Glutamatergic neuron (in vitro differentiated cells): ENCODE results near the gene UNK. TPM values are rescaled to one million over a fixed set of nuclear protein-coding genes. Genes with fewer than 3 reads are reported as not detected.

Experiments used
- DNase-seq: peaks from one replicate; pipeline ENCODE4 v3.0.0; 2022
- H3K27ac Mint-ChIP-seq: one replicate; pipeline ENCODE4 v1.8.0; 2020; ENCODE audit warnings: mild to moderate bottlenecking, mixed read lengths, inconsistent platforms; ENCODE audit not compliant: unreplicated experiment
- H3K27me3 Mint-ChIP-seq: one replicate; pipeline ENCODE4 v1.8.0; 2020; ENCODE audit warnings: mild to moderate bottlenecking, moderate library complexity, mixed read lengths, inconsistent platforms; ENCODE audit not compliant: unreplicated experiment
- H3K36me3 Mint-ChIP-seq: one replicate; pipeline ENCODE4 v1.8.0; 2020; ENCODE audit warnings: mild to moderate bottlenecking, mixed read lengths, inconsistent platforms; ENCODE audit not compliant: unreplicated experiment
- H3K4me1 Mint-ChIP-seq: one replicate; pipeline ENCODE4 v1.8.0; 2020; ENCODE audit warnings: mild to moderate bottlenecking, low read depth, mixed read lengths, inconsistent platforms; ENCODE audit not compliant: unreplicated experiment
- H3K4me3 Mint-ChIP-seq: one replicate; pipeline ENCODE4 v1.8.0; 2020; ENCODE audit warnings: mild to moderate bottlenecking, mixed read lengths, inconsistent platforms; ENCODE audit not compliant: unreplicated experiment
- H3K9me3 Mint-ChIP-seq: one replicate; pipeline ENCODE4 v1.8.0; 2020; ENCODE audit warnings: mild to moderate bottlenecking, moderate library complexity, mixed read lengths, inconsistent platforms; ENCODE audit not compliant: unreplicated experiment
- CTCF ChIP-seq: fragments of 200-600 bp; sonication (generic); IDR thresholded peaks from one replicate; pipeline ENCODE4 v1.5.0; 2021; ENCODE audit not compliant: partially characterized antibody, unreplicated experiment
- total RNA-seq: library from RNA; stranded (reverse); fragmentation: NEBNext Ultra II Directional; extraction: Animal tissue kit (Norgen Biotek cat#: 25700); gene quantifications from one replicate; pipeline ENCODE4 v1.2.1, GENCODE V29; 2021; ENCODE audit not compliant: unreplicated experiment

Gene UNK
- total RNA-seq, 1 donor from 2014 or later: 65.5 TPM

DNA sequence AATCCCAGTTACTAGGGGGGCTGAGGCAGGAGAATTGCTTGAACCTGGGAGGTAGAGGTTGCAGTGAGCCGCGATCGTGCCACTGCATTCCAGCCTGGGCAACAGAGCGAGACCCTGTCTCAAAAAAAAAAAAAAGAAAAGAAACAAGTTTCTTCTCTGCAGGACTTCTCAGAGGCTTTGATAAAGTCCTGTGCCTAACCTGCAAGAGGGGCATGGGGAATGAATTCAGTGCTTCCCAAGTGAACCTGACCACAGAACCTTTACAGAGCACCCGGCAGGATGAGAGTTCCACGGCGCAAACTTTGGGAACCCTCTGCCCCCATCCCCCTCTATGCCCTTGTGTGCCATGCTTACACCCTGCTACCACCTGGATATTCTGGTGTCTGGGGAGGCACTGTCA, 45.4 kb upstream of the UNK start:
- Mint-ChIP-seq H3K27me3 (peaks cover 3% of the 10 kb centered on the region), H3K4me1 (no peaks in the 10 kb centered on the region), H3K36me3 (peaks cover 4% of the 10 kb centered on the region)

DNA sequence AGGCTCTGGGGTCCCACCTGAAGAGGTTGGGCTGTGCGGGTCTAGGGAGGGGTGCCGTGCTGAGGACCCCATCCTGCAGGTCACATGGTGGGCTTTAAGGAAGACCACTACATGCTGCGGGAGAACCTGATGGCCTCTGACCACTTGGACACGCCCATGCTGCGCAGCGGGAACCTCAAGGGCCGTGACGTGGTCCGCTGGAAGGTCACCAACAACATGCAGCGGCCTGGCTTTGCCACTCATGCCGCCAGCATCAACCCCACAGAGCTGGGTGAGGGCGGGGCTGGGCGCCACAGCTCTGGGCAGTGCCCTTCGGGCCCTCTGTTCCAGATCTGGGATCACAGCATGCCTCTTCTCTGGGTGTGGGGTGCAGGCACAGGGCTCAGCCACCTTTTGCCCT, 44.8 kb upstream of the UNK start:
- peaks cover 4% of the 10 kb centered on the region for H3K36me3 Mint-ChIP-seq
- H3K9me3 Mint-ChIP-seq: peaks cover 5% of the 10 kb centered on the region
- no peak for DNase-seq
- H3K4me3 Mint-ChIP-seq: no peak overlapping the region
- H3K27me3 Mint-ChIP-seq: peaks cover 3% of the 10 kb centered on the region
- no peak for TF ChIP-seq CTCF
- no peaks in the 10 kb centered on the region for H3K4me1 Mint-ChIP-seq
- no peak overlapping the region for H3K27ac Mint-ChIP-seq

More for the DNA sequence above, 45.4 kb upstream of the UNK start:
- no peak overlapping the region for H3K27ac Mint-ChIP-seq
- no peak overlapping the region for H3K4me3 Mint-ChIP-seq
- DNase-seq: no peak
- H3K9me3 Mint-ChIP-seq: peaks cover 5% of the 10 kb centered on the region
- TF ChIP-seq CTCF: no peak

- Mint-ChIP-seq H3K27ac (no peak overlapping the region), H3K4me1 (no peaks in the 10 kb centered on the region), H3K36me3 (peaks cover 4% of the 10 kb centered on the region), H3K4me3 (no peak overlapping the region), H3K27me3 (peaks cover 3% of the 10 kb centered on the region), H3K9me3 (peaks cover 5% of the 10 kb centered on the region)
- TF ChIP-seq CTCF: no peak
- DNase-seq: no peak
Measured at GRCh38 chr17:75740215-75740614, 44.4 kb upstream of the UNK start.

DNA sequence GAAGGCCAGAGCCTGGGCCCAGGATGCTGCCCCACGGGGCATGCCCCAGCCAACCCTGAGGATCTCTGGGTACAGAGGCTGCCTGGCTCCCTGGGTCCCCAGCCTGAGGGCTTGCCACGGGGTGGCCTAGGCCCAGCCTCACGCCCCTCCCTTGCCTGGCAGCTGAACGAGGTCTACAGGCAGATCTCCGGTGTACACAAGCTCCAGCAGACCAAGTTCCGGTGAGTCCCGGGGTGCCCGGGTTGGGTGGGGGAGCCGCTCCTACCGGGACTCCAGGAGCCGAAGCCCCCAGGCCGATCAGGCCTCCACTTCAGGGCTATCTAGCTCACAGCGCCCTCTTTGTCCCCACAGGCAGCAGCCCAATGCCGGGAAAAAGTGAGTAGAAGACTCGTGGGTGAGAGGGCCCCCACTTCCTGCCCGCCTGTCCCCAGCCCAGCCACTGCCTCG, 44.0 kb upstream of the UNK start:
- DNase-seq: no peak
- H3K27me3 Mint-ChIP-seq: peaks cover 2% of the 10 kb centered on the region
- no peak for TF ChIP-seq CTCF
- H3K4me3 Mint-ChIP-seq: no peak overlapping the region
- H3K9me3 Mint-ChIP-seq: peaks cover 2% of the 10 kb centered on the region
- no peaks in the 10 kb centered on the region for H3K4me1 Mint-ChIP-seq
- H3K36me3 Mint-ChIP-seq: peaks cover 2% of the 10 kb centered on the region
- H3K27ac Mint-ChIP-seq: no peak overlapping the region

DNA sequence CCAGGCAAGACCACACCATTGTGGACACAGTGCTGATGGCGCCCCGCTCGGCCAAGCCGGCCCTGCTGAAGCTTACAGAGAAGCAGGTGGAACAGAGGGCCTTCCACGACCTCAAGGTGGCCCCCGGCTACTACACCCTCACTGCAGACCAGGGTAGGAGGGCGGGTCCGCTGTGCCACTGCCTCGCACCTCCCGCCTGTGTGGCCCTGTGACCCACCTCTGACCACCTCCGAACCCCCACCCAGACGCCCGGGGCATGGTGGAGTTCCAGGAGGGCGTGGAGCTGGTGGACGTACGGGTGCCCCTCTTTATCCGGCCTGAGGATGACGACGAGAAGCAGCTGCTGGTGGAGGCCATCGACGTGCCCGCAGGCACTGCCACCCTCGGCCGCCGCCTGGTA, 42.3 kb upstream of the UNK start:
- no peaks in the 10 kb centered on the region for H3K36me3 Mint-ChIP-seq
- no peaks in the 10 kb centered on the region for H3K27me3 Mint-ChIP-seq
- H3K4me3 Mint-ChIP-seq: no peak overlapping the region
- H3K9me3 Mint-ChIP-seq: peaks cover 2% of the 10 kb centered on the region
- no peak for DNase-seq
- no peak for TF ChIP-seq CTCF
- no peaks in the 10 kb centered on the region for H3K4me1 Mint-ChIP-seq
- H3K27ac Mint-ChIP-seq: no peak overlapping the region
